Activated CD8-positive, alpha-beta memory T cell treated with anti-CD3 and anti-CD28 coated beads for 48 hours (primary cell): ENCODE measurements around the gene SLC29A2.
A peak's percentile ranks its signal among the peaks of the same experiment; 100 is the strongest.
"Not testable (repeated sequence)": the region's sequence is repeated elsewhere in the genome, so short reads cannot be mapped to it uniquely, and the experiment has no call there.

Experiments used
- DNase-seq, 3 experiments: peaks; one replicate each; pipeline ENCODE4 v3.0.0-alpha.2; 2020; ENCODE audit warnings: low read depth in 2 of 3, low spot score in 2 of 3

Gene SLC29A2

DNA sequence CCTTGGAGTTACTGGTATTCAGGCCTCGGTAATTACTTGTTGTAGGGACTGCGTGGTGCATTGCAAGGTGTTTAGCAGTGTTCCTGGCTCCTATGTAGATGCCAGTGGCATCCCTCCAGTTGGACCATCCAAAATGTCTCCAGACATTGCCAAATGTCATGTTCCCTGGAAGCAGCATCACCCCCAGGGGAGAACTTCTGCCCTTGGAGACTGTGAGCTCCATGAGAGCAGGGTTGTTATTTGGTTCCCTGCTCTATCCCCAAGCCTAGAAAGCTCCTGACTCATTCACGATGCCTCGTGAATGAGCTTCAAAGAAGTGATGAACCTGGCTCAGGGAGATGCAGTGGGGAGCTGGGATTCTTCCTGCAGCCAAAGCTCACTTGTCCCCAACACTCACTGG is 50.0 kb downstream of the SLC29A2 start:
- no peak for DNase-seq

DNA sequence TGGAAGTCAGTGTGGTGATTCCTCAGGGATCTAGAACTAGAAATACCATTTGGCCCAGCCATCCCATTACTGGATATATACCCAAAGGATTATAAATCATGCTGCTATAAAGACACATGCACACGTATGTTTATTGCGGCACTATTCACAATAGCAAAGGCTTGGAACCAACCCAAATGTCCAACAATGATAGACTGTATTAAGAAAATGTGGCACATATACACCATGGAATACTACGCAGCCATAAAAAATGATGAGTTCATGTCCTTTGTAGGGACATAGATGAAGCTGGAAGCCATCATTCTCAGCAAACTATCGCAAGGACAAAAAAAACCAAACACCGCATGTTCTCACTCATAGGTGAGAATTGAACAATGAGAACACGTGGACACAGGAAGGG is 50.8 kb downstream of the SLC29A2 start:
- not testable (repeated sequence) for DNase-seq

DNA sequence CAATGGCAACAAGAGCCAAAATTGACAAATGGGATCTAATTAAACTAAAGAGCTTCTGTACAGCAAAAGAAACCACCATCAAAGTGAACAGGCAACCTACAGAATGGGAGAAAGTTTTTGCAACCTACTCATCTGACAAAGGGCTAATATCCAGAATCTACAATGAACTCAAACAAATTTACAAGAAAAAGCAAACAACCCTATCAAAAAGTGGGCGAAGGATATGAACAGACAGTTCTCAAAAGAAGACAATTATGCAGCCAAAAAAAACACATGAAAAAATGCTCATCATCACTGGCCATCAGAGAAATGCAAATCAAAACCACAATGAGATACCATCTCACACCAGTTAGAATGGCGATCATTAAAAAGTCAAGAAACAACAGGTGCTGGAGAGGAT is 51.3 kb downstream of the SLC29A2 start:
- not testable (repeated sequence) for DNase-seq

DNA sequence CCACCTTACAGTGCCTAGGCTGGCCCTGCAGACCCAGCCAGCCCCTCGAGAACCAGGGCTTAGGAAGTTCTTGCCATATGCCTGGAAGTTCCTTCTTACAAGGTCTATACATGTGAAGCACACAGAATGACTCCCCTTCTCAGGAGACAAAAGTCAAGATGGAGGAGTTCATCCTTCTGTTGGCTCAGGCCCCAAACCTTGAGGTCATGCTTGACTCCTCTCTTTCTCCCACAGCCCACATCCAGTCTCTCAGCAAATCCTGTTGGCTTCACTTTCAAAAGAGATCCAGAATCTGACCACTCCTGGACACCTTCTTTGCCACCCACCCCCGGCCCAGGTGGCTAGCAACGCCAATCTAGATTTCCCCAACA is 53.0 kb downstream of the SLC29A2 start:
- DNase-seq: no peak

DNA sequence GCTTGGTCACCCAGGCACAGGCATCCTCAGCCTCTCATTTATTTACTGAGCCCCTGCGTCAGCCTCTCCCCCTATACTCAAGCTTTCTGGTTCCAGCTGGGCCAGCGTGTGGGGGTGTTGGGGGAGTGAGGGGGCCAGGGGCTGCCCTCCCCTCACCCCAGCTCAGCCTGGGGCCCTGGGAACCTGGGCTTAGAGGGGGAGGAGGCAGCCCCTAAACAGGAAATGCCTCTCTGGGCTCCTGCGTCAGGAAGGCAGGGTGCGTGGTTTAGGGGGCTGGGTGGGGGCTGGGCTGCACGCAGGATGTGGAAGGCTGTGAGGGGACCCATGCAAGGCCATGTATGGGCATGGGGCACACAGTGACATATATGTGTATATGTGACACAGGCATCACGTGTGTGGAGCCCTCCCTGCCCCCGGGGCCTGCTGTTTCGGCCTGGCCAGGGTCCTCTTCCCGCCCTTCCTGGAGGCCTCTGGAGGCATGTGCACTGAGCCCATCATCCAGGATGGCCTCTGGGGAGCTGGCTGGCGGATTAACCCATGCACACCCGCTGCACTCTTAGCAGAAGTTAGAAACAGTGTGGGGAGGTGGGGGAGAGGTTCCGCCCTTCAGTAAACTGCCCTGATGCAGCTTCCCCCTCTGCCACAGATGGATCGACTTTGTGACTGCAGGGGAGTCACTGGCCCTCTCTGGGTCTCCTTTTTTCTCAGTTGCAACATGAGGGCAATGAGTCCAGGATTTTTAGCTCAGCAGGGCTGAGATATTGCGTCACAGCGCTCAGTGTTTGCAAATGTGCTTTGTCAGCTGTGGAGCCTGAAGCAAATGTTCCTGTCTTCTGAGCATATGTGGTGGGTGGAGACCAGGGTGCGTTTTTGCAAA is 53.6 kb downstream of the SLC29A2 start:
- DNase-seq: no peak

DNA sequence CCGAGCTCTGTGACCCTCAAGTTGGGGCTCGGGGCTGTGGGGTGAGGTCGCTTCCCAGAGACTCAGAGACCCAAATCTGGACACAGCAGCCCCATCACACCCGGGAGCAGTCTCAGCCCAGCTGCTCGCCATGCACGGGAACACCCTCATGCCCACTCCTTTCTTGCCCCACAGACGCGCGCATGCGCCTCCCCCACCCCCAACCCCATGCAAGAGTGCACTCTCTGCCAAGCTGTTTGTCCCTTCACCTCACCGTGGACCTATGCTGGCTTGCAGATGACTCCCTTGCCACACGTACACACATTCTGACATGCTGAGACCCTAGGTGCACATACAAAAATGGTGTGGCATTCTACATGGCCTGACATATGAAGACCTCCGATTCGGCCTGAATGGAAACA is 54.2 kb downstream of the SLC29A2 start:
- DNase-seq: peak in 1 of 3 experiments; percentile 30

DNA sequence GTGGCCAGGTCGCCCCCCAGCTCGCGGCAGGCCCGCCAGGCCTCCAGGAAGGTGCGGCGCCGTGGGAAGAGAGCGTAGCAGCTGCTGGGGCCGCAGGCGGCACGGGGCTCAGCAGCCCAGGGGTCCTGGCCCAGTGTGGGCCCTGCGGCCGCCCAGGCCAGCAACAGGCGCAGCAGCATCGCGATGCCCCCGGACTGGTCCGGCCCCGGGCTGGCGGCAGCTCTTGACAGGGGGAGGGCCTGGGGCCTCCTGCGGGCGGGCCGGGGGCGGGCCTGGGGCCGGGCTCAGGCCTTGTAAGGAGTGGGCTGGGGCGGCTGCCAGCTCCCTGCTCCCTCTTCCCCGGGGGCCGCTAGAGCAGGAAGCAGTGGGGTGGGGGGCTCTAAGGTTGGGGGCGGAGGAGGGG is 54.7 kb downstream of the SLC29A2 start, which contains the start of gene CD248:
Gene CD248, minus strand, starts transcription at position 196 of the 403 bp plus-strand sequence. Its CDS starts 17 bp downstream, at position 179.
- DNase-seq: no peak

DNA sequence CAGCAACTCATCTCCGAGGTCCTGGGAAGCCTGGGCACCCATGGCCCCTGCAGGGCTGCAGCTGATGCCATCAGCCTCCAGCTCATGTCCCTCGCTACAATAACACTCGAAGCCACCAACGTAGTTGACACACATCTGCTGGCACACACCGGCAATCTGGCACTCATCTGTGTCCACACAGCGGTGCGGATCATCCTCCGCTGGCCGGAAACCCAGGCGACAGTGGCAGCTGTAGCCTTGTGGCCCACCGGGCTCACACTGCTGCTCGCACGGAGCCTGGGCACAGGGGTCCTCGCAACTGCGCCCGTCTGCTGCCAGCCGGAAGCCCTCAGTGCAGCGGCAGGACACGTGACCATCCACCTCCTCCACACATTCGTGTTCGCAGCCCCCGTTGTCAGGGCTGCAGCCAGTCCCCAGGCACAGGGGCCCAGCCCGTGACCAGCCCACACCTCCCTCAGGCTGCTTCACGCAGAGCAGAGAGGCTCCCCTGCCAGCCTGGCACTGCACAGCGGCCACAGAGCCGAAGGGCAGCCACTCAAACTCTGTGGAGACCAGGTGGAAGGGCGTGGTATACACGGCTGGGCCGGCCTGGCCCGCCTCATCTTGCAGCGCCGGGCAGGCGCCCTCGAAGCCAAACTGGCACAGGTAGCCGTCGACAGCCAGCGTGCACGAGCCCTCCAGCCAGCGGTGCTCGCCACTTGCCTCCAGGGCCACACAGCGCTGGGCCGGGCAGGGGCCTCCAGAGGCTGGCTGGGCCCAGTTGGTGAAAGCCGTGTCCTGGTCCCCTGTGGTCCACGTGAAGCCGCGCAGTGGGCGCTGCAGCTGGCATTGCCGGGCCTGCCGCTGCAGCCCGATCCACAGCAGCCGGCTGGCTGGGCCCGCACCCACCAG is 55.4 kb downstream of the SLC29A2 start:
- no peak for DNase-seq

DNA sequence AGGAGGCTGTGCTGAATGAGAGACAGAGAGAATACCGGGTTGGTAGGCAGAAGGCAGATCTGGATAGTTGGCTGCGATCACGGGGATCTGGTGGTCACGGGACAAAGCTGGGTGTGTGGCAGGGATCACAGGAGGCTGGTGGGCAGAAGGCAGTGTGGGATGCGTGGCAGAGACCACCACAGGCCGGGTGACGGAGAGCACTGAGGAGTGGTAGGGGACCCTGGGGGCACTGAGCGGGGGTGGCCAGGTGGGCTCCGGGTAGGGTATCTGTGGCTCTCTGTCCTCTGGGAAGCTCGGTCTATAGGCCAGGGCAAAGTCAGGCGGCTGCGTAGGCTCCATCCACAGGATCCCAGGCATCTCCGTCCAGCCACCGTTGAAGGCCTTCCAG is 56.1 kb downstream of the SLC29A2 start:
- DNase-seq: no peak

DNA sequence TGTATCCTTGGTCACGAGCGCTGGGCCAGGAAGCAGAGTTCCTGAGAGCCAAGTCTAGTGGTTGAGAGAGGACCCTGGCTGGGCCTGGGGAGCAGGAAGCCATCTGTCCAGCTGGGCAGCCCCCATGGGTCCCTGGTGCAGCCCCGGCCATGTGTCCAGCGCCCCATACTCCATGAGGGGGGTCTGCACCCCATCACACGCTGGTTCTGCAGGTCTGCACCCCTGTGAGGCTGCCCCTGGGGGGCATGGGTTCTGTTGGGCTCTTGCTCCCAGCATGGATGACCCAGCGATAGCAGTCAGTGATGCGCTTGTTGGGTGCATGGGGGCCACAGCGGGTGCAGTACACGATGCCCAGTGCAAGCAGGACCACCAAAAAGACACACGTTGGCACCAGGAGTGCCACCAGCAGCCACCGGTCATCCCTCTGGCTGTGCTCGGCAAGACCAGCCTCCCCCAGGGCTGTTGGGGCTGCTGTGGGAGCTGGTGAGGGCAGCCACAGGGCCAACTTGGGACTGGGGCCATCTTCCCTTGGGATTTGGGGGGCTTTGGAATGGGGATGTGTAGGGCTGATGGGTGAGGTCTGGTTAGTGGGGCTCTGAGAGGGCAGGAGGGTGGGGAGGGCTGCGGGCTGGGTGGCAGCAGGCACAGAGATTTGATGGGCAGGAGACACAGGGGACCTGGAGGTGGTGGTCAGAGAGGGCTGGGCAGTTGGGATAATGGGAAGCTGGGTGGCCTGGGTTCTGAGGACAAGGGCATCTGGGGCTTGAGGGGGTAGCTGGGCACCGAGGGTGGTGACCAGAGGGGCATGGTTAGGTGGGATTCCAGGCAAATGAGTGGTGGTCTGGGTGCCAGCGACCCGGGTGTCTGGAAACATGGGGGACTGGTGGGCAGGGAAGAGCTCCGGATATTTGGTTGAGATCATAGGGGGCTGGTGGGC is 56.7 kb downstream of the SLC29A2 start:
- no peak for DNase-seq

DNA sequence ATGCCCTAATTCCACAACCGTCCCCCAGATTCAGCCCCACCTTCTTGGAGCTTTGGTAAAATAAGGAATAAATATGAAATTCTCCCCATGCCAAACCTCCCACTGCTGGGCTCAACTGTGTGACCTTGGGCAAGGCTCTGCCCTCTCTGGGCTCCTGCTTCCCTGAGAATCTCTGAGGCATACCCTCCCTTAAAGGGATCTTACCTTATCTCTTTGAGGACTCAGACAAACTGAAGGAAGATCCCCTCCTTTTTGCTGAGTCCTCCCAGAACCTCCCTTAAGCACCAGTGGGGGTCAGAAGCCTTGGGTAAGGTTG is 57.4 kb downstream of the SLC29A2 start:
- DNase-seq: no peak

DNA sequence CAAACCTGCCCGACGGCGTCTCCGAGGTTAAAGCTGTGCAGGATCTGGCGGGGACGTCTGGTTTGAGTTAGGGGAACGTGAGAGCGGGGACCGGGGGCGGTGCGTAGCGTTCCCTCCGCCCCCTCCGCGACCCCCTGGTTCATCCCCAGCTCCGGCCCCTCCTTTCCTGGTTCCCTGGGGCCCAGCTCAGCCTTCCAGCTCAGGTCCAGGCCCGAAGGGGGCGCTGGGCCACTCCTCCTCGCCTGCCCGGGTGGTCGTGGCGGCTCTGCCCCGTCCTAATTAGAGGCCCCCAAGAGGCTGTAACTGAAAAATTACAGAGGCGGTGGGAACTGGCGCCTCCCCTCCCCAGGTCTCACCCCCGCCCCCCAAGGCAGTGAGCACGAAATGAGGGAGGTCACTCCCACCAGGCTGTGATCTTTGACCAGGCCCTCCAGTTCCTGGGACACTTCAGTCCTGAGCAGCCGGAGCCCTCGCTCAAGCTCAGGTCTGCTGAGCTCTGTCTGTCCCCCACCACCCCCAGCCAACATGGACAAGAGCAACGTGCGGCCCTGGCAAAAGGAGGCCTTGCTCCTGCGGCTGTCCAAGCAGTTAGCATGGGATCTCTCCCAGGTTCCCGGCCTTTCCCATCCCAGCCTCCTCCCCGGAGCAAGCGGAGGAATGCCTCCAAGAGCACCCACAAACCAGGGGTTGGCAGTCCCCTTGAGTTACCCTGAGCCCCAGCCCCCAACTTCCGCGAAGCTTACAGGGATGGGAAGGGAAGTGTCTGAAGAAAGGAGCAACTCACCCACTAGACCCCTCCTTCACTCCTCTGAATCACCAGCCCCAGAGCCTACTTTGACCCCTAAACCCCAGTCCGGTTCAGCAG is 58.0 kb downstream of the SLC29A2 start:
- DNase-seq: no peak

DNA sequence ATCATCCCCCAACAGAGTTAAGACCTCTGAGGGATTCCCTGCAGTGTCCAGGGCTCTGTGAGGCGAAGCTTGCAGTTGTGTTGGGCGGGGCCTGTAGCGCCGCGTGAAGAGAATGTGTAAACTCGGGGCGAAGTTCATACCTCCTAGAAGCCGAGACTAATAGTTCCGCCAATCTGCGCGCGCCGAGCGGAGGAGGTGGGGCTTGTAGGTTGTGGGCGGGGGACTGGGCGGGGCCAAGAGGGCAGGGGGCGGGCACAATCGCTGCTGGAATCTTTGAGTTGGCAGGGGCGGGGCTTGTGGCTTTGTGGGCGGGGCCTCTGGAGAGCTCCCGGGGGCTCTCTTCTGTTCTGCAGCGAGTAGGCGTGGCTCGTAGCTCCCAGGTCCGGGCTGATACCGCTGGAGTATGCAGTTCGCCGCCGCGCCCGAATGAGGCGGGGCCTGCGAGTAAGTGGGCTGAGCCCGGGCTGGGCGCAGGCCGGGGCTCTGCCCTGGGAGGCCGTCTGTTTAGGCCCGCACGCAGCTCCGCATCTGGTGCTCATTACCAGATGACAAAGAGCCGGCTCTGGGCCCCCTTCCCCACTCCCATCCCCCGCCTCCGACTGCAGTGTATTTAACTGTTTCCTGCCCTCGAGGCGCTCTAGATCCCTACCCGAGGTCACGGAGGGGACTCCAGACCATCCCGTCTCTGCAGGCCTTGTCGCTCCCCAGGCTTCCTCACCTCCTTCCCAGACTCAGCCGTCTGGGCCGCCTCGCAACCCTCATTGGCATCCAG is 58.8 kb downstream of the SLC29A2 start:
- DNase-seq: peak; percentile 88 to 100 (median 100)
